IPS DF 19.7 (cell line): ENCODE measurements around the gene MAP10.

Experiments
- DNase-seq: peaks from one replicate; pipeline ENCODE4 v3.0.0-alpha.2; 2013; ENCODE audit warnings: low read depth, low spot score

MAP10 gene

GRCh38 chr1:232795497-232796053, 9.6 kb upstream of the MAP10 start:
- no peak for DNase-seq

GRCh38 chr1:232797856-232798510, 7.2 kb upstream of the MAP10 start:
- no peak for DNase-seq

- DNase-seq, result no peak
Measured at GRCh38 chr1:232798920-232799319, 6.3 kb upstream of the MAP10 start.

- no peak for DNase-seq
Measured at GRCh38 chr1:232806186-232806510, 932 bp downstream of the MAP10 start.

GRCh38 chr1:232810856-232811255, 5.6 kb downstream of the MAP10 start:
- no peak for DNase-seq

GRCh38 chr1:232812560-232812959, 7.3 kb downstream of the MAP10 start:
- DNase-seq, result no peak

- DNase-seq, result no peak
Measured at GRCh38 chr1:232813097-232813496, 7.9 kb downstream of the MAP10 start.

- no peak for DNase-seq
Measured at GRCh38 chr1:232813760-232814159, 8.5 kb downstream of the MAP10 start.

GRCh38 chr1:232816324-232816723, 11.1 kb downstream of the MAP10 start:
- DNase-seq, result no peak

- DNase-seq, result no peak
Measured at GRCh38 chr1:232818040-232818439, 12.8 kb downstream of the MAP10 start.

- no peak for DNase-seq
Measured at GRCh38 chr1:232820431-232820830, 15.2 kb downstream of the MAP10 start.

GRCh38 chr1:232822530-232822929, 17.3 kb downstream of the MAP10 start:
- DNase-seq, result no peak

GRCh38 chr1:232826318-232826717, 21.1 kb downstream of the MAP10 start:
- DNase-seq, result no peak

- no peak for DNase-seq
Measured at GRCh38 chr1:232830661-232831060, 25.4 kb downstream of the MAP10 start.

GRCh38 chr1:232831895-232832294, 26.7 kb downstream of the MAP10 start:
- no peak for DNase-seq

GRCh38 chr1:232834066-232834465, 28.9 kb downstream of the MAP10 start:
- DNase-seq, result no peak

- no peak for DNase-seq
Measured at GRCh38 chr1:232835166-232835565, 29.9 kb downstream of the MAP10 start.

- DNase-seq, result no peak
Measured at GRCh38 chr1:232837087-232837486, 31.9 kb downstream of the MAP10 start.

GRCh38 chr1:232841823-232842565, 36.8 kb downstream of the MAP10 start:
- DNase-seq, result no peak

- no peak for DNase-seq
Measured at GRCh38 chr1:232844791-232845190, 39.6 kb downstream of the MAP10 start.

- DNase-seq, result no peak
Measured at GRCh38 chr1:232845406-232845955, 40.3 kb downstream of the MAP10 start.

- DNase-seq, result no peak
Measured at GRCh38 chr1:232851532-232851931, 46.3 kb downstream of the MAP10 start.
